Tibial artery (tissue), 4 donors: ENCODE results near the gene PLCH1.

Experiments
- DNase-seq, 2 donors: peaks; one replicate each; pipeline ENCODE4 v3.0.0-alpha.2; 2019
- H3K27ac ChIP-seq, 2 donors: fragments of 200-600 bp; sonication (generic) in 1 of 2; 1 replicate in 1 of 2; 2 replicates in 1 of 2; pipeline ENCODE4 v1.5.1; 2018 to 2019; ENCODE audit warnings: mild to moderate bottlenecking in 1 of 2
- H3K27me3 ChIP-seq, 2 donors: fragments of 200-600 bp; sonication (generic) in 1 of 2; one replicate each; pipeline versions ENCODE4 v1.5.1 to v1.6.0; 2016 to 2019
- H3K36me3 ChIP-seq, 3 donors: fragments of 200-600 bp; sonication (generic) in 2 of 3; one replicate each; pipeline ENCODE4 v1.5.1; 2016 to 2019; ENCODE audit warnings: mild to moderate bottlenecking in 2 of 3
- H3K4me1 ChIP-seq, 4 donors: fragments of 200-600 bp; sonication (generic) in 2 of 4; 1 replicate in 3 of 4; 2 replicates in 1 of 4; pipeline ENCODE4 v1.5.1; 2016 to 2019
- H3K4me3 ChIP-seq, 2 donors: fragments of 200-600 bp; sonication (generic) in 1 of 2; 1 replicate in 1 of 2; 2 replicates in 1 of 2; pipeline ENCODE4 v1.5.1; 2018 to 2019; ENCODE audit warnings: mild to moderate bottlenecking in 2 of 2
- H3K9me3 ChIP-seq, 3 donors: fragments of 200-600 bp; sonication (generic) in 1 of 3; one replicate each; pipeline ENCODE4 v1.5.1; 2016 to 2019
- intact Hi-C: fragments of 100-400 bp; cut with DNase I; formaldehyde crosslinking; loops from one replicate; pipeline ENCODE4 v1.15.0; 2023; ENCODE audit warnings: low total_unique reads
- TF ChIP-seq, protein P1 (sequence below), 2 experiments: fragments of 200-600 bp in 1 of 2; fragments of 450-650 bp in 1 of 2; IDR thresholded peaks; one replicate each; pipeline ENCODE4 v1.5.1; 2017 to 2019; ENCODE audit warnings: antibody characterized with exemption in 2 of 2, mild to moderate bottlenecking in 1 of 2, moderate library complexity in 1 of 2

PLCH1 gene

DNA sequence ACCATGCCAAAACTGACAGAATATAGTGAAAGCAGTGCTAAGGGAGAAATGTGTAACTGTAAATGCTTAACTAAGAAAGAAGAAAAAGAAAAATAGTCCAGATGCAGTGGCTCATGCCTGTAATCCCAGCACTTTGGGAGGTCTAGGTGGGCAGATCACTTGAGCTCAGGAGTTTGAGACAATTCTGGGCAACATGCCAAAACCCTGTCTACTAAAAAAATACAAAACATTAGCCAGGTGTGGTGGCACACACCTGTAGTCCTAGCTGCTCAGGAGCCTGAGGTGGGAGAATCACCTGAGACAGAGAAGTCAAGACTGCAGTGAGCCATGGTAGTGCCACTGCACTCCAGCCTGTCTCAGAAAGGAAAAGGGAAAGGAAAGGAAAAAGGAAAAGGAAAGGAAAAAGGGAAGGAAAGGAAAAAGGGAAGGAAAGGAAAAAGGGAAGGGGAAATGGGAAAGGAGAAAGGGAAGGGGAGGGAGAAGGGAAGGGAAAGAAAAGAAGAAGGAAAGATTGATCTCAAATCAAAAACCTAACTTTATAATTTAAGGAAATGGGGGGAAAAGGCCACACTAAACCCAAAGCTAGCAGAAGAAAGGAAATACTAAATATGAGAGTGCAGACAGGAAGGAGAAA, 40.9 kb upstream of the PLCH1 start:
- intact Hi-C loops, result no loop called here
- Histone ChIP-seq H3K27me3 (no peaks in the 10 kb centered on the region), H3K27ac (no peak overlapping the region), H3K36me3 (peaks cover 8 to 29% (median 9%) of the 10 kb centered on the region in 3 donors), H3K9me3 (peaks cover 0 to 7% (median 0%) of the 10 kb centered on the region in 3 donors), H3K4me3 (no peak overlapping the region), H3K4me1 (no peaks in the 10 kb centered on the region)
- DNase-seq, result no peak
- TF ChIP-seq, protein P1, sequence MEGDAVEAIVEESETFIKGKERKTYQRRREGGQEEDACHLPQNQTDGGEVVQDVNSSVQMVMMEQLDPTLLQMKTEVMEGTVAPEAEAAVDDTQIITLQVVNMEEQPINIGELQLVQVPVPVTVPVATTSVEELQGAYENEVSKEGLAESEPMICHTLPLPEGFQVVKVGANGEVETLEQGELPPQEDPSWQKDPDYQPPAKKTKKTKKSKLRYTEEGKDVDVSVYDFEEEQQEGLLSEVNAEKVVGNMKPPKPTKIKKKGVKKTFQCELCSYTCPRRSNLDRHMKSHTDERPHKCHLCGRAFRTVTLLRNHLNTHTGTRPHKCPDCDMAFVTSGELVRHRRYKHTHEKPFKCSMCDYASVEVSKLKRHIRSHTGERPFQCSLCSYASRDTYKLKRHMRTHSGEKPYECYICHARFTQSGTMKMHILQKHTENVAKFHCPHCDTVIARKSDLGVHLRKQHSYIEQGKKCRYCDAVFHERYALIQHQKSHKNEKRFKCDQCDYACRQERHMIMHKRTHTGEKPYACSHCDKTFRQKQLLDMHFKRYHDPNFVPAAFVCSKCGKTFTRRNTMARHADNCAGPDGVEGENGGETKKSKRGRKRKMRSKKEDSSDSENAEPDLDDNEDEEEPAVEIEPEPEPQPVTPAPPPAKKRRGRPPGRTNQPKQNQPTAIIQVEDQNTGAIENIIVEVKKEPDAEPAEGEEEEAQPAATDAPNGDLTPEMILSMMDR (IDR thresholded peaks at IDR 0.05), result no peak

DNA sequence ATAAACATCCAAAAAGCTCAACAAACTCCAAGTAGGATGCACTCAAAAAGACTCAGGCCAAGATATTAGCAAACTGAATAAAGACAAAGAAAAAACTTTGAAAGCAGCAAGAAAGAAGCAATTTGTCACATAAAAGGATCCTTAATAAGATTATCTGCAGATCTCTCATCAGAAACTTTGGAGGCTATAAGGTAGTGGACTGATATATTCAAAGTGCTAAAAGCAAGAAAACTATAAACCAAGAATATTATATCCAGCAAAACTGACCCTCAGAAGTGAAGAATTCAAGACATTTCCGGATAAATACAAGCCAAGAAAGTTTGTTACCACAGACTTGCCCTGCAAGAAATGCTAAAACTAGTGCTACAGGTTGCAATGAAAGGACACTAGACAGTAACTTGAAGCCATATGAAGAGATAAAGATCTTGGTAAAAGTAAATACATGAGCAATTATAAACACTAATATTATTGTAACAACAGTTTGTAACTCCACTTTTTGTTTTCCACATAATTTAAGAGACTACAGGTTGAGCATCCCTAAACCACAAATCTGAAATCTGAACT, 37.6 kb upstream of the PLCH1 start:
- DNase-seq, result no peak
- Histone ChIP-seq H3K4me1 (no peaks in the 10 kb centered on the region), H3K27ac (no peak overlapping the region), H3K9me3 (peaks cover 0 to 7% (median 0%) of the 10 kb centered on the region in 3 donors), H3K36me3 (peaks cover 8 to 25% (median 13%) of the 10 kb centered on the region in 3 donors), H3K27me3 (no peaks in the 10 kb centered on the region), H3K4me3 (no peak overlapping the region)
- TF ChIP-seq, protein P1 (IDR thresholded peaks at IDR 0.05), result no peak
- intact Hi-C loops, result no loop called here

DNA sequence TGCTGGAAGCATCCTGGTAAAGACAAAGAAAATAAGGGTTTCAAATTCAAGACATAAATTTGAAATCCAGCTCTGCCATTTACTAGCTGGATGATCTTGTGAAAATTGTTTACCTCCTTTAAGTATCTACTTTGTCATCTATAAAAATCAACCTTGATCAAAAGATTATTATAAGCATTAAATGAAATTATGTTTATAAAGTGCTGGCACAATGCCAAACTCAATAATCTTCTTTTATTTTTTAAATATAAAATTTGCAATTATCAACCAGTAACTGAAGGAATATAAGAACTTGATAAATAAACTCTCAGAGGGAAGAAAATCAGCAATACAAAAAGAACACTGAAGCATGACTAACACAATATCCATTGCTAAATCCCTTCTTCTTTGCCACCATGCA, 35.4 kb upstream of the PLCH1 start:
- DNase-seq, result no peak
- H3K4me3 ChIP-seq, result no peak overlapping the region
- no peak overlapping the region for H3K27ac ChIP-seq
- intact Hi-C loops, result no loop called here
- TF ChIP-seq, protein P1 (IDR thresholded peaks at IDR 0.05), result no peak
- H3K9me3 ChIP-seq, result peaks cover 0 to 7% (median 0%) of the 10 kb centered on the region in 3 donors
- H3K36me3 ChIP-seq, result peaks cover 8 to 26% (median 13%) of the 10 kb centered on the region in 3 donors
- no peaks in the 10 kb centered on the region for H3K27me3 ChIP-seq
- H3K4me1 ChIP-seq, result no peaks in the 10 kb centered on the region

DNA sequence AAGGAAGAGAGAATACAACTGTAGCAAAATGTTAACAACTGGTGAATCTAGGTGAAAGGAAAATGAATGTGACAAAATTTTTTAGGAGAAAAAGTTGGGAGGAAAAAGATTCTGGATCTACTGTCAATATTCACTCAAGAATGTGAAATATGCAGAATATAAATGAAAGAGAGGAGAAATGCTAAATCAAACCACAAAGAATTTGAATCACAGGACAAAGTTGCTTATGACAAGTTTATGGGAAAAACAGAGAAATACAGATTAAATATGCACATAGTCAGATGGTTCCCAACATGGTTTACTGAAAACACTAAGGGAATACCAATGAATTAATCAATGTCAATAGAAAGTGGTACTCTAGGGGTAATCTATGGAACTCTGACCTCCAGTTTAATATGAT, 33.6 kb upstream of the PLCH1 start:
- H3K27ac ChIP-seq, result no peak overlapping the region
- TF ChIP-seq, protein P1 (IDR thresholded peaks at IDR 0.05), result no peak
- peaks cover 7 to 32% (median 13%) of the 10 kb centered on the region in 3 donors for H3K36me3 ChIP-seq
- H3K9me3 ChIP-seq, result peaks cover 0 to 7% (median 0%) of the 10 kb centered on the region in 3 donors
- H3K4me3 ChIP-seq, result no peak overlapping the region
- H3K4me1 ChIP-seq, result no peaks in the 10 kb centered on the region
- H3K27me3 ChIP-seq, result no peaks in the 10 kb centered on the region
- intact Hi-C loops, result no loop called here
- no peak for DNase-seq

DNA sequence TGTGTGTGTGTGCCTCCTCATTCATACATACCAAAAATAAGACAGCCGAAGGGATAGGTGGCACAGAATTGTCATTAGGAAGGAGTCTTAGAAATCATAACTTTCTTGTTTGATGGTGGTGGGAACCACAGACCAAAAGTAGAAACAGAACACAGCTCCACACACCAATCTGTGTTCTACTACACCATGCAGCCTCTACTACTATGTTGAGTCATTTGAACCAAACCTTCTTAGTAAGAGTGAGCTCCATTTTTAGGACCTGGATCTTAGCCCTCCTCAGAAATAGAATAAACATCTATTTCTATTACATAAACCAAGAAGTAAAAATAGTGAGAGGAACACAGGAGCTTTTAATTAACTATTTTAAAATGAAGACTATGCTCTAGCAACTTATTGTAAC, 27.9 kb upstream of the PLCH1 start:
- H3K4me1 ChIP-seq, result peaks cover 0 to 8% (median 0%) of the 10 kb centered on the region in 4 donors
- no peak for DNase-seq
- peaks cover 0 to 18% (median 0%) of the 10 kb centered on the region in 3 donors for H3K36me3 ChIP-seq
- H3K27me3 ChIP-seq, result no peaks in the 10 kb centered on the region
- no peaks in the 10 kb centered on the region for H3K9me3 ChIP-seq
- TF ChIP-seq, protein P1 (IDR thresholded peaks at IDR 0.05), result no peak
- no peak overlapping the region for H3K27ac ChIP-seq
- no peak overlapping the region for H3K4me3 ChIP-seq
- intact Hi-C loops, result no loop called here
